ACC112 (cell line): ENCODE data around the gene CLDN20.
A peak's percentile ranks its signal among the peaks of the same experiment; 100 is the strongest.

Experiments used
- H2AFZ ChIP-seq: fragments of 200-600 bp; sonication (generic); one replicate; pipeline ENCODE4 v1.6.0; 2017; ENCODE audit warnings: antibody characterized with exemption, low read length; ENCODE audit not compliant: unreplicated experiment
- H3K27ac ChIP-seq: fragments of 200-600 bp; sonication (generic); 2 replicates; pipeline ENCODE4 v1.5.1; 2014; ENCODE audit warnings: low read depth, mild to moderate bottlenecking, antibody characterized with exemption, low read length, moderate library complexity
- H3K27me3 ChIP-seq: fragments of 200-600 bp; sonication (generic); 2 replicates; pipeline ENCODE4 v1.6.1; 2014; ENCODE audit warnings: mild to moderate bottlenecking, antibody characterized with exemption, low read length, moderate library complexity, mixed read lengths; ENCODE audit not compliant: insufficient read depth
- H3K36me3 ChIP-seq: fragments of 200-600 bp; sonication (generic); 2 replicates; pipeline ENCODE4 v1.6.1; 2016; ENCODE audit warnings: mild to moderate bottlenecking, antibody characterized with exemption, low read length, moderate library complexity, mixed read lengths; ENCODE audit not compliant: insufficient read depth
- H3K4me1 ChIP-seq: fragments of 200-600 bp; sonication (generic); one replicate; pipeline ENCODE4 v1.6.1; 2016; ENCODE audit warnings: low read length, mixed read lengths; ENCODE audit not compliant: insufficient read depth, unreplicated experiment, control insufficient read depth
- H3K4me3 ChIP-seq: fragments of 200-600 bp; sonication (generic); 2 replicates; pipeline ENCODE4 v1.5.1; 2014; ENCODE audit warnings: mild to moderate bottlenecking, low read depth, low read length
- H3K79me2 ChIP-seq: fragments of 200-600 bp; sonication (generic); one replicate; pipeline ENCODE4 v1.6.0; 2016; ENCODE audit warnings: low read length; ENCODE audit not compliant: control insufficient read depth, unreplicated experiment, insufficient read depth

Gene CLDN20

DNA sequence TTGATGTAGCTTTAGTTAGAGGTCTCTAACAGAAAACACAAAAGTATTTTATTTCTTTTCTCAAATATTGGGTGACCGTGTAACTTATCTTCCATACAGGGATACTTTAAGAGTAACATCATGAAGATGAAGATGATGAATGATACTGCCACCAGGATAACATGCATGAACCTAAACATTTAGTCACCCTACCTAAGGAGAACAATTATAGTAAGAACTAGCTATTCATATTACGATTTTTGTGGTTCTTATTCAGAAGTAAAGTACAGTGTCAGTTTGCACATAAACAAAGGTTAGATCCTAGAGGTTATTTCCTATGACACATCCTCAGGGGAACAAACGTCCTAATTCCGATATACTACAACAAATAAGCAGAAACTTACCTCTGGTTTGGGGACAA lies 21.0 kb downstream of the CLDN20 start:
- no peak overlapping the region for H3K27ac ChIP-seq
- no peaks in the 10 kb centered on the region for H3K27me3 ChIP-seq
- no peak overlapping the region for H3K4me3 ChIP-seq
- peaks cover 31% of the 10 kb centered on the region for H3K36me3 ChIP-seq
- no peaks in the 10 kb centered on the region for H3K4me1 ChIP-seq
- no peak overlapping the region for H2AFZ ChIP-seq
- no peaks in the 10 kb centered on the region for H3K79me2 ChIP-seq

DNA sequence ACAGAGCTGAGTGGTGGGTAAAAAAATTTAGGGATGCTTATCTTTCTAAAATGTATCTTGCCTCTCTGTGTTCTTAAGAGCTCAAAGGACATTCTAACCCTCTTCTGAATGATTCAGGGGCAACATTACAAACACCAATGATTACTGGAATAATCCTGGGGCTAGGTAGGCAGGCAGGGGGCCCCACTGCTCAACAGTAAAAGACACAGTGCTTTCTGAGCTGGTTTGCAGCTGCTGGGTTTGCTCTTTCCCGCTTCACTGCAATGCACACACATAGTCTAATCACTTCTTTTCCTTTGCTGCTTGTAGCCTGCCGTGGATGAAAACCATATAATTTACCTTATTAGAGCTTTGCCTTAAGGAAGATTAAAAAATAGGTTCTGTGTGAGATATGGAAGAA lies 23.9 kb downstream of the CLDN20 start:
- Histone ChIP-seq H3K27ac (no peak overlapping the region), H3K79me2 (no peaks in the 10 kb centered on the region), H3K36me3 (peaks cover 33% of the 10 kb centered on the region), H3K27me3 (no peaks in the 10 kb centered on the region), H3K4me1 (no peaks in the 10 kb centered on the region), H2AFZ (no peak overlapping the region), H3K4me3 (no peak overlapping the region)

DNA sequence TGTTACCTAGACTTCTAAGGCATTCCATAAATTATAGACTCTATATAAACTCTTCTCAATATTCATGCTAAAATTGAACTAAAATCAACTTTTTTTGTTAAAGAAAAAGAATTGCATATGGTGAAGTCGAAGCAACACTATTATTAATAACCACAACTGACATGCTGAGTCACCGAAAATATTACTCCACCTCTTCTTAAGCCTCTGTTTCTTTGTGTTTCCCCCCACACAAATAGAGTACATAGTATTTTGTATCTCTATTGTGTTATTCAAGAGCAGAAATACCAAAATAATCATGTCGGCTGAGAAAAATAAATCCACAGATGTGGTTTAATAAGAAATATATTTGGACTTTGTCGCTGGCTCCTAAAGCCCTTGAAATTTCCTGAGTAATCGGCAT lies 26.7 kb downstream of the CLDN20 start:
- Histone ChIP-seq H3K27me3 (no peaks in the 10 kb centered on the region), H3K27ac (no peak overlapping the region), H3K4me3 (no peak overlapping the region), H3K4me1 (no peaks in the 10 kb centered on the region), H3K79me2 (no peaks in the 10 kb centered on the region), H3K36me3 (peaks cover 11% of the 10 kb centered on the region; the same call in 1 of the 2 replicates), H2AFZ (no peak overlapping the region)

DNA sequence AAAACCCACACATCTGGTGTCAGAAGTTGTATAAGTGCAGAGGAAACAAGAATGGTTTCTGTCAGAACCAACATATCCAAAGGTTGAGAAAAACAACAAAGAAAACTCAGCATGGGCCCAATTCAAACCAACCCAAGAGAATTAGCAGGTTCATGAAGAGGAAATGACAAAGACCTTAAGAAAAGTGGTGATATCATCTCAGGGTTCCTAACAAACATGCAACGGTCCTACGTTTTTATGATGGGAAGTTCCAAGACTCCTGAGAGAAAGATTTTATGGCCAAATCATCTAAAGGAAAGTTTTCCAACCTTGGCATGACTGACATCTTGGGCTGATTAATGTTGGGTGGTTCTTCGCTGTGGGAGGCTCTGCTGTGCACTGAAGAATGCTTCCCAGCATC lies 27.5 kb downstream of the CLDN20 start:
- Histone ChIP-seq H2AFZ (no peak overlapping the region), H3K36me3 (peaks cover 10% of the 10 kb centered on the region; the same call in 1 of the 2 replicates), H3K4me1 (no peaks in the 10 kb centered on the region), H3K4me3 (no peak overlapping the region), H3K79me2 (no peaks in the 10 kb centered on the region), H3K27me3 (no peaks in the 10 kb centered on the region), H3K27ac (no peak overlapping the region)

DNA sequence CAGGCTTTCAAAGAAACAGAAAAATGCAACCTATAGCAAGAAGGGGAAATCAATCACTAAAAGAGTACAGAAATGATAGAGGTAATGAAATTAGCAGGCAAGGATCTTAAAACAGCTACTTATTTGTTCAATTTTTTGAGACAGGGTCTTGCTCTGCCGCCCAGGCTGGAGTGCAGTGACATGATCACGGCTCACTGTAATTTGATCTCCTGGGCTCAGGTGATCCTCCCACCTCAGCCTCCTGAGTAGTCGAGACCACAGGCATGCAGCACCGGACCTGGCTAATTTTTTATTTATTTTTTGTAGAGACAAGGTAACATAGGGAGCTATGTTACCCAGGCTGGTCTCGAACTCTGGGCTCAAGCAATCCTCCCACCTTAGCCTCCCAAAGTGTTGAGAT lies 28.9 kb downstream of the CLDN20 start:
- Histone ChIP-seq H3K36me3 (peaks cover 16% of the 10 kb centered on the region), H3K27ac (no peak overlapping the region), H3K4me3 (no peak overlapping the region), H3K27me3 (no peaks in the 10 kb centered on the region), H3K79me2 (no peaks in the 10 kb centered on the region), H2AFZ (no peak overlapping the region), H3K4me1 (no peaks in the 10 kb centered on the region)

DNA sequence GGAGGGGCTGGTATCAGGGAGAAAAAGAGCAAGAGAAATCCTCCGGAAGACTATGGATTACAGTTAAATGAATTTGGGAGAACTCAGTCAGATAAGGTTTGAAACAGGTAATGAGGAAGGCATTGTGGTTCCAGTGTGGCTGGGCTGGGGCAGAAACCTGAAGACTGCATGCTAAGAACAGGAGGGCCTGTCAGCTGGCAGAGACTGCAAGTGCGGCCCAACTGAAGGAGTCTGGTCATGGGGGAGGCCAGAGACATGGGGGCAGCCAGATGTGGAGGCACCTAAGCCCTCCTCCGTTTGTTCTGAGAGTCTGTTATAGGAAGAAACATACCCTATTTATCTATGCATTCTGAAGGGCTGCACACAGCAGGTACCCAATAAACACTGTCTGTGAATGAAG lies 33.9 kb downstream of the CLDN20 start:
- H3K79me2 ChIP-seq = no peaks in the 10 kb centered on the region
- peaks cover 18% of the 10 kb centered on the region; the same call in 1 of the 2 replicates for H3K36me3 ChIP-seq
- no peaks in the 10 kb centered on the region for H3K4me1 ChIP-seq

DNA sequence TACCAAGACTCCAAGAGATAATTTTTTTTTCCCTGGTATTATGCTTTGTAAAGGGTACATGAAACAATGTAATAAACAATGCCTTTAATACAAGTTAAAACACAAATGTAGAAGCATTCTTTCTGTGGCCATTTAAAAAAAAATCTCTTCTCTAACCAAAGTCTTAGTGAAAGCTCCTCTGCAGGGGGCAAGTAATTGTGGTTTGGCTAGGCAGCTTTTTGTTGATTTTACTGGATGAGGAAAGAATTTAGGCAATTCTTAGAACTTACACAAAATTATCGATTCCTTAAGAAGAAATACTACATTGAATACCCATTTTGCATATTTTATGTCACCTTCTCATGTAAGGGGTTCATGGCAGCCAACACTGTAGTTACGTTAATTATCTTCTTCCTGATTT lies 38.1 kb downstream of the CLDN20 start:
- no peak overlapping the region for H3K27ac ChIP-seq
- no peaks in the 10 kb centered on the region for H3K79me2 ChIP-seq
- H3K36me3 ChIP-seq = peaks cover 26% of the 10 kb centered on the region
- no peaks in the 10 kb centered on the region for H3K27me3 ChIP-seq
- H3K4me1 ChIP-seq = no peaks in the 10 kb centered on the region
- H3K4me3 ChIP-seq = no peak overlapping the region
- H2AFZ ChIP-seq = no peak overlapping the region

More for the DNA sequence above, 33.9 kb downstream of the CLDN20 start:
- H2AFZ ChIP-seq = no peak overlapping the region
- no peaks in the 10 kb centered on the region for H3K27me3 ChIP-seq
- H3K4me3 ChIP-seq = no peak overlapping the region
- H3K27ac ChIP-seq = no peak overlapping the region

DNA sequence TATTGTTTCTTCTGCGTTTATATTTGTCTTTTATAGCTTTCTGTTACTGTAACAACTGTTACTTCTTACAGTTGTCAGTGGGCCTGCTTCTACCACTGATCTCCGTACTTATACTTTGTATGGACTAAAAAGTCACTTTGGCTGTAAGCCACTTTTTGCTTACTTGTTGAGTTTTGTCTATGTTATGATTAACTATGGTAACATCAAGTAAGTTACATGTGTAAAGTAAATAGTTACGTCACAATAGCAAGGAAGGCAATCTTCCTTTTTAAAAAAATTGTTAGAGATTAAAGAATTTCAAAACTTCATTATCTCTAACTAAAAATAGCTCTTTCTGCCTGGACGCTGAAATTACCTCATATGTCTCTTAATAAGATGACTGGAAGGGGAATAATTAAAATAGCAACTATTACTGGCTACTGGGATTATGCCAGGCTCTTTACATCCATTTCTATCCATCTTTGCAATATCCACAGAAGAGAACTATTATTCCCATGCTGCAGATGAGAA lies 39.6 kb downstream of the CLDN20 start:
- no peak overlapping the region for H3K4me3 ChIP-seq
- peaks cover 6% of the 10 kb centered on the region for H3K79me2 ChIP-seq
- H3K27ac ChIP-seq = no peak overlapping the region
- no peaks in the 10 kb centered on the region for H3K27me3 ChIP-seq
- no peaks in the 10 kb centered on the region for H3K4me1 ChIP-seq
- H2AFZ ChIP-seq = no peak overlapping the region
- H3K36me3 ChIP-seq = peaks cover 27% of the 10 kb centered on the region

DNA sequence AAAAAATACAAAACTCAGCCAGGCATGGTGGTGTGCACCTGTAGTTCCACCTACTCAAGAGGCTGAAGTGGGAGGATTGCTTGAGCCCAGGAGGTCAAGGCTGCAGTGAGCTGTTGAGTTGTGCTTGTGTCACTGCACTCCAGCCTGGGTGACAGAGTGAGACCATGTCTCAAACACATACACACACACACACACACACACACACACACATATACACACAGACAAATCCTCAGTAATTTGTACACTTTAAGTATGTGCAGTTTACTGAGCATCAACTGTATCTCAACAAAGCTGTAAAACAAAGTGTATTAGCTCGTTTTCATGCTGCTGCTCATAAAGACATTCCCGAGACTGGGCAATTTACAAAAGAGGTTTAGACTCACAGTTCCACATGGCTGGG lies 43.1 kb downstream of the CLDN20 start:
- H3K36me3 ChIP-seq = peaks cover 40% of the 10 kb centered on the region
- H2AFZ ChIP-seq = no peak overlapping the region
- H3K27me3 ChIP-seq = no peaks in the 10 kb centered on the region
- H3K4me3 ChIP-seq = no peak overlapping the region
- H3K79me2 ChIP-seq = peaks cover 13% of the 10 kb centered on the region
- peaks cover 27% of the 10 kb centered on the region for H3K4me1 ChIP-seq
- H3K27ac ChIP-seq = no peak overlapping the region

DNA sequence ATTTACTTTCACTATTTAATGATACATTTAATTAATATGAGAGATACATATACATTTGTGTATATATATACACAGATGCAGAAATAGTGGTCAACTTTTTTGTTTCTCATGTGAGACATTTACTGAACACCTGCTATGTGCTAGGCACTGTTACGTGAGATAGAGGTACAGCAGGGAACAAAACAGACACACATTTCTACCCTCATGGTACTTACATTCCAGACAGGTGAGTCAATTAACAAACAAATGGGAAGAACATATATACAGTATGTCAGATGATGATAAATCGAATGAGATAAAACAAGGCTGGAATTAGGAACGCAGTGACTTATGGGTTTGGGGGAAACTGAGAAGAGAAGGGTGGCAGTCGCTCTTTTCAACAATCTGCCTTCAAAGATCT lies 45.3 kb downstream of the CLDN20 start:
- Histone ChIP-seq H3K27ac (no peak overlapping the region), H3K36me3 (peaks cover 39% of the 10 kb centered on the region), H3K79me2 (peaks cover 32% of the 10 kb centered on the region)

DNA sequence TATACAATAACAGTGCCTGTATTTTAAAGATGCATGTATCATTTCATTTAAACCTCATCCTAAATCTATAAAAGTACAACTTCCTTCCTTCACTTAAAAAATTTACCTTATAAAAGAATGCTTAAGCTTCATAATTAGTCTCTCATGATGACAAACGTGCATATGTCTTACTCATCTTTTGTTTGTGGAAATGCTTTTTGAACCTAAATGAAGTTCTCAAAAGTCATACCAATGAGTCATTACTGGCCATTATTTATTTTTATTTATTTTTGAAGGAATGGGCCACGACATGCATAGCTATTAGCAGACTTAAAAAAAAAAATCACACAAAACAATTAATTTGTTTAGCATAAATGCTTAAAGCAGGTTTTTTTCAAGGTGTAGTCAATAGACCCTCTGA lies 46.8 kb downstream of the CLDN20 start:
- no peaks in the 10 kb centered on the region for H3K27me3 ChIP-seq
- peaks cover 35% of the 10 kb centered on the region for H3K4me1 ChIP-seq
- peaks cover 33% of the 10 kb centered on the region for H3K36me3 ChIP-seq
- H2AFZ ChIP-seq = peak overlapping the region; percentile 1
- peak overlapping the region; percentile 19; the same call in 1 of the 2 replicates for H3K4me3 ChIP-seq
- peak overlapping the region; percentile 62 for H3K27ac ChIP-seq
- H3K79me2 ChIP-seq = peaks cover 33% of the 10 kb centered on the region

More for the DNA sequence above, 45.3 kb downstream of the CLDN20 start:
- Histone ChIP-seq H3K4me3 (no peak overlapping the region), H3K4me1 (peaks cover 35% of the 10 kb centered on the region), H3K27me3 (no peaks in the 10 kb centered on the region), H2AFZ (no peak overlapping the region)
